GDM1 (cell line): ENCODE data around the gene PRR7.

ENCODE experiments used
- DNase-seq: peaks from one replicate; lab custom pipeline; 2025; lab: John Stamatoyannopoulos, UW

The PRR7 gene

GRCh38 chr5:177423671-177424070 lies 22.9 kb upstream of the PRR7 start:
- DNase-seq, result no peak

- DNase-seq, result no peak
Observed at GRCh38 chr5:177425196-177425800, 21.3 kb upstream of the PRR7 start.

DNA sequence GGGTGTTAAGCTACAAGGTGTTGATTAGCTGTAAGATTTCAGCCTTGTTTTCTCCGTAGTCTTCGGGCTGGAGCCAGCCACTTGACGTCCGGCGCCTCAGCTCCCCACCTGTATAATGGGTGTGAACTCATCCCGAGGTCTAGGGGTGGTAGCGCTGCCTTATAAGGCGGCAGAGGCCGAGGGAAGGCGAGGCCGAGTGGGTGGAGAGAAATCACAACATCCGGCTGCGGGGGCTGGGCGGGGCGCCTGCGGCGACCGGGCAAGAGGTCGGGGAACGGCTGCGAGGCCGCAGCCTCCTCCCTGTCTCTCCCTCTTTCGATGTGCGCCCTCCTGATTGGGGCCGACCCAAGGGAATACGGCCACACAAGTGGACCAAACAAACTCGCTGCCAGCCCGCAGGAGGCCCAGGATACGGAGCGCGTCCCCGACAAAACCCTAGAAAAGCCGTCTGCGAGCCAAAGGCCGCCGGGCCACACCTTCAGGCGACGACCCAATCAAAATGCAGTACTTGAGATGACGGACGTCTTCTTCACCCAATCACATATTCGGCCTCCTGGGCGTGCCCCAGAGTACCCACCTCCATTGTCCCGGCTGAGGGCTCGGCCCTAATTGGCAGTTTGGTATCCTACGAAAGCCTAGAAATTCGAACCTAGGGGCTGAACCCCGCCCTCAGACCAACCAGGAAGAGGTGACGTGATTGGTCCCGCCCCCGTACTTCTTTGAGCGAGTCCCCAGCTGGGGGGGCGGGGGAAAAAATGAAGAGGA lies 20.6 kb upstream of the PRR7 start:
- peak; percentile 100 for DNase-seq

GRCh38 chr5:177426566-177427210 lies 19.9 kb upstream of the PRR7 start, which contains the start of gene GRK6:
TSS of gene GRK6 (plus strand) at chr5:177426676. CDS start at chr5:177426846, 170 bp downstream.
- DNase-seq, result no peak

DNA sequence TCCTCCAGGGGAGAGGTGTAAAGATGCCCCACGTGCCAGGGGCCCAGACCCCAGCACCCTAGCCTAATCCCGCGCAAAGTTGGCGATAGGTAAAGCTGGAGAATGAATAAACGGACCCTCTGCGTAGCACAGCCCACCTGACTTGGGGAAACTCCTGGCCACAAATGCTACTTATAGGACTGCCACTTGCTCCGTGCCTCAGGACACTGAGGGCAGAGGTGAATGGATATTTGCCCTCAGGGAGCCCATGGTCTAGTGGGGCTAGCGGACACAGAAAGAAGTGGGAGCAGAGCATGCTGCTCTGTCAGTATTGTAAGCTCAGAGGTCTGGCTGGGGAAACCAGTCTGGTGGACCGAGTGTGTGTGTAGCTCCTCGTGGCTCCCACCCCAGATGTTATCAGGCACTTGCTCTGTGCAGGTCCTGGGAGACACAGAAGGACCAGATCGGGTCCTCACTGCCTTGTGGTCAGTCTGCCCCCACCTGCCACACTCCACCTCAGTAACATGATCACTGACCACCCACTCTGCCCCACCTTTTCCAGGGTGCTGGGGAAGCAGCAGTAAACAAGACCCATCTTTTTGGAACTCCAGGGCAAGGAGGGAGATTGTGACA lies 19.3 kb upstream of the PRR7 start:
- DNase-seq, result no peak

DNA sequence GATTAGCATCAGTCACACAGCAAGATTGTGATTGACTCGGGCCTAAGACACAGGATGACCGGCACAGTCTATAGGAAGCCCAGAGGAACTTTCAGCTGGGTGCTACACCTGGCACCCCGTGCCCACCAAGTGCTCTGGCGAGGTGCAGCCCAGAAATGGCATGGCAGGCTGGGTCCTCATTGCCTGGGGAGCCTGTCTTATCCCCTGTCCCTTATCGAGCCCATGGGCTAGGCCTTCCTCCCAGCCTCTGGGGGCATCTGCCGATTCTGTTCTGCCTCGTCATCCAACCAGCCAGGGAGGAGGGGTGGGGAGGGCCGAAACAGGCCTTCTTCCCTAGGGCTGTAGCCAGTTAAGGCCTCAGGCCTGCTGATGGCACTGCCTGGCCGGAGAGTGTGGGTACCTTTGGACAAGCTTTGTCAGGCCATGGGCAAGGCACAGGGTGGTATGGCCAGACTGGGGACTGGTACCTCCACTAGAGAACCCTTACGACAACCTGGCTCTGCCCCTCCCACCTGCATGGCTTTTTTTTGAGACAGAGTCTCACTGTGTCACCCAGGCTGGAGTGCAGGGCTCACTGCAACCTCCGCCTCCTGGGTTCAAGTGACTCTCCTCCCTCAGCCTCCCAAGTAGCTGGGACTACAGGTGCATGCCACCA lies 18.6 kb upstream of the PRR7 start:
- no peak for DNase-seq

- no peak for DNase-seq
Observed at GRCh38 chr5:177428574-177429217, 17.9 kb upstream of the PRR7 start.

- peak; percentile 86 for DNase-seq
Observed at GRCh38 chr5:177429248-177430040, 17.2 kb upstream of the PRR7 start.

DNA sequence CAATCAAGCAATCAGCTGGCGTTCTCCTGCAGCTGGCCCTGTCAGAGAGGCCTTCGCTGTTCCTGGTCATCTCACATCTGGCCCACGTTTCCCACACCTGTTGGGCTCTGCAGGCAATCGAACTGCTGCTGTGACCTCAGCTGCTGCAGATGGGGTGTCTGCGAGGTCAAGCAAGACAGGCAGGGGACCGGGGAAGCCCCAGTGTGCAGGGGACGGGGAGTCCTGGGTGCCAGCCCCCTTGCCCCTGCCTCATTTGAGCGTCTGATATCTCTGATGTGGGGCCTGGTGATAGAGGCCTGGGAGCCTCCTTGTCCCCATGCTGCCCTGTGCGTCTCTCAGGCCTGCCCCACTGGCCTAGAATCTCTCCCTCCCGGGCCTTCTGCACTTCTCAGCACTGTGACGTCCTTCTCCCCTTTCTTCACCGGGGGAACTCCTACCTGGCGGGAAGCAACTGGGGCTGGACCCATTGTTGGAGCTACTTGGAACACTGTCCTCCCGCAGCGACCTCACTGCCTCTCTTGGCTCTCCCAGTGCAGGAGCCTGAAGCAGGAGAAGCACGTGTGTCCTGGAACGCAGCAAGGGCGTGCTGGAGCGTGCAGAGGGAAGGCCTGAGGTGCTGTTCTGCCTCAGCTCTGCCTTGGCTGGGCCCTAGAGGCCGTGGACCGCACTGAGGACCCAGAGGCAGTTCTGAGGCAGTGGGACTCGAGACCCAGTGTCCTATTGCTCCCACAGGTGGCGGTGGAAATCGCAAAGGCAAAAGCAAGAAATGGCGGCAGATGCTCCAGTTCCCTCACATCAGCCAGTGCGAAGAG lies 16.3 kb upstream of the PRR7 start:
- no peak for DNase-seq

DNA sequence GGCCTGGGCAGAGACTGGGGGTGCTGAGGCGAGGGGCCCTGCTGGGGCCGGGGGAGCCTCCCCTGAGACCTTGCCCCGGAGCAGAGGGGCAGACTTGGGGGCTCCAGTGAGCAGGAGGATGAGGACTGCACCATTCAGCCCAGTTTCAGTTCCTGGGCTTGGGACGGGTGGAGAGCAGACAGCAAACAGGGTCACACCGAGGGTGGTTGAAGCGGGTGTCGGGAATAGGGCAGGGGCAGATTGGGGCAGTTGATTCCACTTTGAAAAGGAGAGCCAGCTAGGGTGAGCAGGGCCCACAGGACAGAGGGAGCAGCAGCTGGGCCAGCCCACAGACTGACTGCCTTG lies 15.7 kb upstream of the PRR7 start:
- DNase-seq, result no peak

DNA sequence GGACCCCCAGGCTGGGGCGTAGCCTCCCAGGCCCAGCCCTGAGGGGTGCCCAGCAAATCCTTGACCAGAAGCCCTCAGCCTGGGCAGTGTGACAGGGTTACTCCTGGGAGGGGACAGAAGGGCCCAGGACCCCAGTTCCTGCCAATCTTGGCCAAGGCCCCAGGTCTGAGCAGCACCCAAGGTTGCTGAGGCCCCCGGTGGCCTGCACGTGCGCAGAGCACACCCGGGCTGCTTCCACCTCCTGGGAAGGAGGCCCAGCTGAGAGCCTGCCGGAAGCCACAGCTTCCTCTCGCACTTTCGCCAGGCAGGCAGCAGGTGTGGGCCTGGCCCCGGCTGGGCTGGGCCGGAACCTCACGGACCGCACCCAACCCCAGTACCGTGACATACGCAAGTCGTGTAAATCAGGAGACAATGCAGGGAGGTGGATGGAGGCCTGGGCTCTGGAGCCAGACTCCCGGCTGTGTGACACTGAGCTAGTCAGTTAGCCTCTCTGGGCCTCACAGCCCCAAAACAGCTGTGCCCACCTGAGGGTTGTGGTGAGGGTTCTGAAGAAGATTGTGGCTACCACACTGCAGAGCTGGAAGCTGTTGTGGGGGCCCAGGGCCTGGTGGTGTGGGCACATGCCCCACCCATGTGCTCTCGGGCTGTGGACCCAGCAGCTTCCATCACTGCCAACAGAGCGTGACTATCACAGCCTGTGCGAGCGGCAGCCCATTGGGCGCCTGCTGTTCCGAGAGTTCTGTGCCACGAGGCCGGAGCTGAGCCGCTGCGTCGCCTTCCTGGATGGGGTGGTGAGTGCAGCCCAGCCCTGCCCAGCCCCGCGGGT lies 15.1 kb upstream of the PRR7 start:
- DNase-seq, result no peak

DNA sequence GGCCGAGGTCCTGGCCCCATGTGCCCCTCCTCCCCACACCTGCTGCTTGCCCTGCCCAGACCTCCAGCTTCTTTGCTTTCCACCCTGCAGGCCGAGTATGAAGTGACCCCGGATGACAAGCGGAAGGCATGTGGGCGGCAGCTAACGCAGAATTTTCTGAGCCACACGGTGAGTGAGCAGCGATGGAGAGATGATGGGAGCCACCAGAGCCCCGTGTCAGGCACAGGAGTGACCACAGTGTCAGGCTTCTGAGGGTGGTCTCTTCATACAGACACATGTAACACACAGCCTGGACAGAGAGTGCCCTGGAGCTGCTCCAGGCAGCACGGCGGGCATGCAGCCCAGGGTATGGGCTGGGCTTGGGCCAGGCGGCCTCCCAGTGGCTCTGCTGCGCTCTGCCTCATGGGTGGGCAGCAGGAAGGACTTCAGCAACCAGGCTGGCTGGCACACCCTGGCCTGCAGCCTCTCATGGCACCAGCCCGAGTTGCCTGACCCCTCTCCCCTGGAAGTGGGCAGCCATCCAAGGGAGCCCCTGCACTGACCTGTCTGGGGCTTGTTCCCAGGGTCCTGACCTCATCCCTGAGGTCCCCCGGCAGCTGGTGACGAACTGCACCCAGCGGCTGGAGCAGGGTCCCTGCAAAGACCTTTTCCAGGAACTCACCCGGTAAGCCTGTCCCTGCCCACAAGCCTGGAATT lies 14.3 kb upstream of the PRR7 start:
- DNase-seq, result no peak

DNA sequence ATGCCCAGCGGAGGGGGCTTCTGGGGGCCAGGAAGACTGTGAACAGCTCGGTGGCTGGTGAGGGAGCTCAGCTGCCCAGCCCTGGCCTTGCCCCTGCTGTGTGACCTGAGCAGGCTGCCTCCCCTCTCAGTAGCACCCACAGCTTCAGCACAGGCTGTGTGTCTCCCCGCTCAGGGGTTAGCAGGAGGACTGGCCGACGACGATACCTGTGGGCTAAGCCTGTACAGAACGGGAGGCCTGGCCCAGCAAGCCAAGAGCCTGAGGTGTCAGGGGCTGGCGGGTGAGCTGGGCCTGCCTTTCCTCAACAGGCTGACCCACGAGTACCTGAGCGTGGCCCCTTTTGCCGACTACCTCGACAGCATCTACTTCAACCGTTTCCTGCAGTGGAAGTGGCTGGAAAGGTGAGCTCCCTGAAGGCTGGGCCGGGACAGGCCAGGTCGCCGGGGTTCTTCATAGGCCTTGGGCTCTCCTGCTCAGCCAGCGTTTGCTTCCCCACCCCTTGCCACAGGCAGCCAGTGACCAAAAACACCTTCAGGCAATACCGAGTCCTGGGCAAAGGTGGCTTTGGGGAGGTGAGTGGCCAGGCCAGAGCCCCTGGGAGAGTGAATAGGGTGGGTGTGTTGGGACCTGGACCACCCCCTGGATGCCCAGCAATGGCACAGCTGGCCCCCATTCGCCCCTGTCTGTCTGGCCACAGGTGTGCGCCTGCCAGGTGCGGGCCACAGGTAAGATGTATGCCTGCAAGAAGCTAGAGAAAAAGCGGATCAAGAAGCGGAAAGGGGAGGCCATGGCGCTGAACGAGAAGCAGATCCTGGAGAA lies 13.6 kb upstream of the PRR7 start:
- no peak for DNase-seq

DNA sequence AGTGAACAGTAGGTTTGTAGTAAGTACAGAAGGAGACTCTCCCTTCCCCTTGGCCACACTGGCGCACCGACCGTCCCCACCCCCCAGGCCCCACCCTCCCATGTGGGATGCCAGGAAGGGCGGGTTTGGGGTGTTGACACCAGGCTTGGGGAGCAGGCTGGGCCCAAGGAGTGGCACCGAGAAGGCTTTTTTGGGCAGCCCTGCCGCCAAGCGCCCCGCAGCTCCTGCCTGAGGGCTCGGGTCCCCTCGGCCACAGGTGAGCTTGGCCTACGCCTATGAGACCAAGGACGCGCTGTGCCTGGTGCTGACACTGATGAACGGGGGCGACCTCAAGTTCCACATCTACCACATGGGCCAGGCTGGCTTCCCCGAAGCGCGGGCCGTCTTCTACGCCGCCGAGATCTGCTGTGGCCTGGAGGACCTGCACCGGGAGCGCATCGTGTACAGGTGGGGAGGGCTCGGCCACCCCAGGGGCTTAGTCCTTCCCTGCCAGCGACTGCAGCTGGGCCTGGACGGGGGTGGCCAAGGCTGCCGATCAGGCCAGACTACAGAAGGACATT lies 12.9 kb upstream of the PRR7 start:
- DNase-seq, result no peak

GRCh38 chr5:177434437-177434836 lies 12.2 kb upstream of the PRR7 start:
- no peak for DNase-seq

DNA sequence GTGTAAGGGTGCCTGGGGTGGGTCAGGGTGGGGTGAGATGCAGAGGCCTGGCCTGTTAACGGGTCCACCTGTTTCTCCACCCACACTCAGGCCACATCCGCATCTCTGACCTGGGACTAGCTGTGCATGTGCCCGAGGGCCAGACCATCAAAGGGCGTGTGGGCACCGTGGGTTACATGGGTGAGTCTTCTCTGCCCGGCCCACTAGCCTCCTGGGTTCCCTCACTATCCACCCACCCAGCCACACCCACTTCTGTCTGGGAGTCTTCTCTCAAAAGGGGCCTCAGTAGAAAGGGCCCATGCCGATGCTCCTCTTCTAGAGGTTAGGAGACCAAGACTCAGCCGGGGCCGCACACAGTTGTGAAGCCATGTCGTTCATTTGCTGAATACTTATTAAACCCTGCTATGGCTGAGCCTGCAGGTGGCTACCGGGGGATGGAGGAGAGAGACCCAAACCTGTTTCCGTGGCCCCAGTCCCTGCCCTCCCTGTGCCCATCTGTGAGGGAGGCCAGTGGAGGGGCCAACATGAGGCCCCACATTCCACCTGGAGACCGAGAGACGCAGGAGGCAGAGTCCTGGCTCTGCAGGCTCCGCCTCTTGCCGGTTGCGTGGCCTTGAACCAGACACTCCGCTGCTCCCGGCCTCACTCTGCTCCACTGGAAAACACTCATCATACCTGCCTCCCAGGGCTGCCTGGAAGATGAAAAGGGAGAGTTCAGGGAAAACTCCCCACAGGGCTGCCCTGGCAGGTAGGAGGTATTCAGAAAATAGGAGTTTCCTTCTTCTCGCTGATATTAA lies 11.5 kb upstream of the PRR7 start:
- no peak for DNase-seq
